Subcutaneous abdominal adipose tissue (tissue), 5 donors: ENCODE results near the gene TRAK1.

ENCODE experiments used
- H3K27ac ChIP-seq: one replicate; pipeline ENCODE4 v1.7.0; 2013; ENCODE audit warnings: low read depth, mild to moderate bottlenecking, inconsistent platforms, low read length, moderate library complexity
- H3K27me3 ChIP-seq, 5 donors: one replicate each; pipeline ENCODE4 v1.7.0; 2013; ENCODE audit warnings: low read length in 5 of 5, inconsistent platforms in 1 of 5; ENCODE audit not compliant: control insufficient read depth in 5 of 5, insufficient read depth in 4 of 5
- H3K36me3 ChIP-seq, 5 donors: one replicate each; pipeline ENCODE4 v1.7.0; 2013; ENCODE audit warnings: low read length in 5 of 5; ENCODE audit not compliant: control insufficient read depth in 5 of 5, insufficient read depth in 5 of 5
- H3K4me1 ChIP-seq, 5 donors: one replicate each; pipeline ENCODE4 v1.7.0; 2013; ENCODE audit warnings: low read length in 5 of 5, mild to moderate bottlenecking in 3 of 5, moderate library complexity in 1 of 5; ENCODE audit not compliant: control insufficient read depth in 5 of 5, insufficient read depth in 5 of 5
- H3K4me3 ChIP-seq, 5 donors: one replicate each; pipeline ENCODE4 v1.7.0; 2013; ENCODE audit warnings: low read length in 5 of 5, low read depth in 1 of 5
- H3K9ac ChIP-seq, 5 donors: one replicate each; pipeline ENCODE4 v1.7.0; 2013; ENCODE audit warnings: low read length in 5 of 5, mild to moderate bottlenecking in 4 of 5, moderate library complexity in 3 of 5
- H3K9me3 ChIP-seq, 5 donors: one replicate each; pipeline ENCODE4 v1.7.0; 2013; ENCODE audit warnings: low read length in 5 of 5; ENCODE audit not compliant: control insufficient read depth in 5 of 5
- donor health status: healthy.
- donor health status: healthy.
- donor health status: healthy.
- donor health status: healthy.
- donor health status: healthy.

TRAK1 gene

DNA sequence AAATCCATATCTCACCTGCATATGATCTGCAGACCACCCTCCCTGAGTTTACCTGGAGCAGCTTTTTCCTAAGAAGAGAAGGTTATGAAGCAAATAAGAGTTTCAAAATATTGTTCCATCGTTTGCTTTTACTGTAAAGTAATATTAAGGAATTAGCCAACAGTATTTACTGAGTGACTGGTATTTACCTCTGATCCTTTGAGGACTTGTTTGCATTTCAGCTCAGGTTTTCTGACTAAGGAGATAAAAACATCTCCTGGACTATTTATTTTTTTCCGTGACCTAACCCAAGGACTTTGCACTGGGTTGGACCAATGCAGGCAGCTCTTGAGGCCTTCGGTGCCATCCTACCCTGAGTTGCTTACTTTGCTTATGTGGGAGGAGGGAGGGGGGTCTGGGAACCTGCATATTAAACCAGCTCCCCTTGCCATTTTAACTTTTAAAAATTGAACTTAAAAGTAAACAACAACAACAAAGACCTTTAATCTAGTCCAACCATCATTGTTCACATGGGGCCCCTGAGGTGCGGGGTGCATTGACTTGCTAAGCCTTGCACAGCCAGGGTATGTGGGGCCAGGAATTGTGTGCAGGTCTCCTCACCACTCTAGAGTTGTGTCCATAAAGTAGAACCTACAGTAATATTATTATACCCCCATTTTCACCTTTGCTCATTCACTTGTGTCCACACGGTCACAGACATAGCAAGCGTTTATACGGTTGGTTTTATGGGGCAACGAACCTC, 39.3 kb downstream of the TRAK1 start:
- Histone ChIP-seq H3K4me1 (peaks cover 0 to 2% (median 0%) of the 10 kb centered on the region in 5 donors), H3K27me3 (no peaks in the 10 kb centered on the region), H3K4me3 (no peak overlapping the region), H3K36me3 (peaks cover 14 to 33% (median 20%) of the 10 kb centered on the region in 5 donors), H3K27ac (no peak overlapping the region), H3K9ac (no peak overlapping the region), H3K9me3 (no peaks in the 10 kb centered on the region)

GRCh38 chr3:42133500-42134298, 42.5 kb downstream of the TRAK1 start:
- Histone ChIP-seq H3K4me3 (no peak overlapping the region), H3K9me3 (no peaks in the 10 kb centered on the region), H3K36me3 (peaks cover under 1 to 18% (median 7%) of the 10 kb centered on the region in 5 donors), H3K9ac (no peak overlapping the region), H3K4me1 (peaks cover 0 to 2% (median 0%) of the 10 kb centered on the region in 5 donors), H3K27ac (no peak overlapping the region), H3K27me3 (no peaks in the 10 kb centered on the region)

- Histone ChIP-seq H3K9me3 (no peaks in the 10 kb centered on the region), H3K27me3 (no peaks in the 10 kb centered on the region), H3K4me1 (no peaks in the 10 kb centered on the region), H3K36me3 (peaks cover 0 to 20% (median 15%) of the 10 kb centered on the region in 5 donors), H3K9ac (no peak overlapping the region), H3K4me3 (no peak overlapping the region), H3K27ac (no peak overlapping the region)
Observed at GRCh38 chr3:42134867-42135464, 43.8 kb downstream of the TRAK1 start.

DNA sequence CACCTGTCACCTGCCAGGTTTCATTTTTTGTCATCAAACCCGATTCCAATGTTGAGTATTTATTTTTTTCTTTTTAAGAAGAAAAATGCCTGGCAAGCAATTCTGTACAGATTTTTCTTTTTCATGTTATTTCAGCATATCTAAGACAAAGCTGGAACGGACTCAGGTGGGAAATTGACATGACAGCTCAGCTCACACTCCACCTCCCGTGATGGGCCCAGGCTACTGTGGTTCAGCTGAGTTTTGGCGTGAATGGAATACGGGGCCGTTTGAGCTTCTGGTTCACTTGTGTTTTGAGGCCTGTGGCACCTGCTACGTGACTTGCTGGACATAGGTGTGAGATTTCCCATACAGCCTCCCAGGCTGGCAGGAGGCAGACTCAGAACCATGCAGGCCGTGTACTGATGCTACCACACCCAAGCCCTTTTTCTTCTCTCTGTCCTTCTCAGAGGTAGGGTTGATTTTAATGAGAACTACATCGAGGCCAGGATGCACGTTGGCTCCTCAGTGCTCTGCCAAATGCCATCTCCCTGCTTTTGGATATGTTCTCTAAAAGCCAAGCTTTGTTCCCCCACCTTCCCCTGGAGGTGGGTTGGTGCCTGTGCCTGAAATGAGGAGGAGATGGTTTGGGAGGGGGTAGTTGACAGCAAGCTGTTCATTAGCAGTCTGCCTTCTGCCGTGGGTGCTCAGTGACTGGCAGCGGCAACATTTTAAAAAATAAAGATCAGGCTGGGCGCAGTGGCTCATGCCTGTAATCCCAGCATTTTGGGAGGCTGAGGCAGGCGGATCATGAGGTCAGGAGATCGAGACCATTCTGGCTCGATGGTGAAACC, 48.7 kb downstream of the TRAK1 start:
- no peak overlapping the region for H3K9ac ChIP-seq
- peaks cover 0 to 12% (median 10%) of the 10 kb centered on the region in 5 donors for H3K36me3 ChIP-seq
- no peaks in the 10 kb centered on the region for H3K27me3 ChIP-seq
- peaks cover 0 to 8% (median 3%) of the 10 kb centered on the region in 5 donors for H3K4me1 ChIP-seq
- no peak overlapping the region for H3K4me3 ChIP-seq
- H3K27ac ChIP-seq: no peak overlapping the region
- H3K9me3 ChIP-seq: no peaks in the 10 kb centered on the region

GRCh38 chr3:42140665-42141203, 49.6 kb downstream of the TRAK1 start:
- no peaks in the 10 kb centered on the region for H3K9me3 ChIP-seq
- no peak overlapping the region for H3K27ac ChIP-seq
- H3K36me3 ChIP-seq: peaks cover 0 to 12% (median 9%) of the 10 kb centered on the region in 5 donors
- H3K9ac ChIP-seq: no peak overlapping the region
- H3K4me3 ChIP-seq: no peak overlapping the region
- peaks cover 0 to 8% (median 3%) of the 10 kb centered on the region in 5 donors for H3K4me1 ChIP-seq
- H3K27me3 ChIP-seq: no peaks in the 10 kb centered on the region

GRCh38 chr3:42143440-42143839, 52.3 kb downstream of the TRAK1 start:
- H3K36me3 ChIP-seq: peaks cover 0 to 12% (median 8%) of the 10 kb centered on the region in 5 donors
- H3K27ac ChIP-seq: no peak overlapping the region
- no peaks in the 10 kb centered on the region for H3K27me3 ChIP-seq
- H3K9ac ChIP-seq: no peak overlapping the region
- H3K9me3 ChIP-seq: no peaks in the 10 kb centered on the region
- H3K4me1 ChIP-seq: peaks cover 0 to 13% (median 3%) of the 10 kb centered on the region in 5 donors
- no peak overlapping the region for H3K4me3 ChIP-seq

DNA sequence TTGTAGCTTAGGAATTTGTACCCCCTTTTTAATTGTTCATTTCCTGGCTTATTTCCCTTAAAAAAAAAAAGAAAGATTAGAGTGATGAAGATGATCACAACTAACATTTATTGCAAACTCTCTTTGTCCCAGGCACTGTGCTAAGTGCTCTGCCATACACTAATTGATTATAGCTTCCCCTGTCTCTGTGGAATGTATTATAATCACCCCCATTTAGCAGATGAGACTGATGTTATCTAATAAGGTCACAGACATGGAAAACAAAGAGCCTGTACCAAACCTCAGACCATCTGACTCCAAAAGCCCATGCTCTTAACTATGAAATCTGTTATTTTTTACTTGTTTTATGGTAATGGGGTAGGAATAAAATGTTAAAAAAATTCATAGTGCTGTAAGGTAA, 53.1 kb downstream of the TRAK1 start:
- Histone ChIP-seq H3K27me3 (no peaks in the 10 kb centered on the region), H3K27ac (no peak overlapping the region), H3K4me3 (no peak overlapping the region), H3K9ac (no peak overlapping the region), H3K4me1 (peaks cover 3 to 21% (median 5%) of the 10 kb centered on the region in 5 donors), H3K36me3 (peaks cover 0 to 11% (median 6%) of the 10 kb centered on the region in 5 donors), H3K9me3 (no peaks in the 10 kb centered on the region)

DNA sequence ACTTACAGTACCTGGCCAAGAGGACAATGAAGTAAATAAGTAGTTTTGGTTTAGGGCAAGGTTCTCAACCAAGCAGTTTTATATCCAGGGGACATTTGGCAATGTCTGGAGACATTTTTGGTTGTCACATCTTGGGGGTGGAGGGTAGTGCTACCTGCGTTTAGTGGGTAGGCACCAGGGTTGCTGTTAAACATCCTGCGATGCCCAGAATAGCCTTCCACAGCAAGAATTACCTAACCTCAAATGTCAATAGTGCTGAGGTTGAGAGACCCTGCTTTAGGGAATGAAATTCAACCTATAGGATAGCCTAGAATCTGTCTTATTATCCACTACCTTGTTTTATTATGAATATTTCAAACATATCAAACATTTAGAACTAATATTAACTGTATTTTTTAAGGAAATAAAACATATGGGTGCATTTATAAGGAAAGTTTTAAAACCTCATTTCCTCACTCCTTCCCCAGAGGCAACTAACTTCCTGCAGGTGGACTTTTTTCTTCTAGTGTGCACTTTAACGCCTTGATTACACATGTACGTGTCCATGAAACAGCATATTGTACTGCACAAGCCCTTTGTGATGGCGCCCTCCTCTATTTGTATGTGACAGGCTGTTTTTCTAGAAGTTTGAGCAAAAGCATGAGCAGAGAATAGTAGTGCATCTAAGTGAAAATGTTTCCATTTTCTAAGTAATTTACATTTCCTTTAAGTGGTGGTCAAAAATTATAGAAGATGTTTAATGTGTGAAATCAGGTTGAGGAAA, 57.1 kb downstream of the TRAK1 start:
- no peaks in the 10 kb centered on the region for H3K36me3 ChIP-seq
- H3K27me3 ChIP-seq: no peaks in the 10 kb centered on the region
- no peak overlapping the region for H3K4me3 ChIP-seq
- H3K9me3 ChIP-seq: no peaks in the 10 kb centered on the region
- H3K4me1 ChIP-seq: peaks cover 3 to 31% (median 15%) of the 10 kb centered on the region in 5 donors
- no peak overlapping the region for H3K9ac ChIP-seq
- H3K27ac ChIP-seq: no peak overlapping the region

DNA sequence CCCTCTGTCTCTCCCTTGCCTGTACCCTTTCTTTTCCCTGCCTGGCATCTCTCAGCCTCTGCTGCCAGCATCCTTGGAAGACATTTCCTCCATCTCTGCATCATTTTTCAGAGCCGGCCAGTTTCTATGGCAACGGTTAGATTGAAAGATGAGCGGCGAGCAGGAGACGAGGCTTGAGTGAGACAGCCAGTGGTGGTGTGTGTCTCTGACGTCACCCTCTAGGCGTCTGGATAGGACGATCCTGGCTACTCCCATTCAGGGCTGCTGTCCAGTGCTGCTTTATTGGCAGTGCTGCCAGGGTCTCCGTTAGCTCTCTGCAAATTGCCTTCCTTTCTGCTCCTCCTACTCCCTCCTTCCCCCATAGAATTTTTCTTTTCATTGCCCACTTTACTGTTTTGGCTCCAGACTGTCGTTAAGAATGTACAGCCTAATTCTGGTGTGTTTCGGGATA, 57.9 kb downstream of the TRAK1 start:
- no peak overlapping the region for H3K9ac ChIP-seq

More for the DNA sequence above, 57.9 kb downstream of the TRAK1 start:
- H3K36me3 ChIP-seq: no peaks in the 10 kb centered on the region
- H3K9me3 ChIP-seq: no peaks in the 10 kb centered on the region
- H3K4me1 ChIP-seq: peaks cover 0 to 27% (median 13%) of the 10 kb centered on the region in 5 donors
- peak overlapping the region in 1 of 5 donors; percentile 6 for H3K4me3 ChIP-seq
- H3K27me3 ChIP-seq: no peaks in the 10 kb centered on the region
- no peak overlapping the region for H3K27ac ChIP-seq
